H1 (cell line): Measurements from ENCODE around the gene DSCAM.

Experiments used
- CEBPB ChIP-seq: IDR thresholded peaks from 2 replicates; pipeline ENCODE4 v1.6.1; 2012; ENCODE audit warnings: low read depth, low read length
- EP300 ChIP-seq, 2 experiments: IDR thresholded peaks; 1 replicate in 1 of 2; 2 replicates in 1 of 2; pipeline ENCODE4 v1.6.1; 2011 to 2012; ENCODE audit warnings: low read depth in 2 of 2, low read length in 2 of 2, mild to moderate bottlenecking in 2 of 2, borderline replicate concordance in 1 of 2, inconsistent platforms in 1 of 2, moderate library complexity in 1 of 2
- GABPA ChIP-seq: IDR thresholded peaks from 2 replicates; pipeline ENCODE4 v1.6.1; 2011; ENCODE audit warnings: mild to moderate bottlenecking, low read length, moderate library complexity, borderline replicate concordance; ENCODE audit not compliant: insufficient read depth
- NRF1 ChIP-seq: IDR thresholded peaks from 2 replicates; pipeline ENCODE4 v1.6.1; 2011; ENCODE audit warnings: mild to moderate bottlenecking, low read depth, low read length, improper control_type of control experiment
- PHF8 ChIP-seq: fragments of 200-600 bp; sonication (generic); conservative IDR thresholded peaks from 2 replicates; pipeline ENCODE4 v1.7.1; 2012; ENCODE audit warnings: low read depth, mild to moderate bottlenecking, inconsistent platforms, low read length, moderate library complexity
- POLR2A ChIP-seq, 2 experiments: IDR thresholded peaks; 1 replicate in 1 of 2; 2 replicates in 1 of 2; pipeline ENCODE4 v1.6.1; 2011; ENCODE audit warnings: low read depth in 2 of 2, low read length in 2 of 2, mild to moderate bottlenecking in 2 of 2; ENCODE audit errors: control extremely low read depth in 1 of 2
- POLR2AphosphoS5 ChIP-seq: IDR thresholded peaks from 2 replicates; pipeline ENCODE4 v1.6.1; 2011; ENCODE audit warnings: low read depth, low read length
- RAD21 ChIP-seq, 2 experiments: IDR thresholded peaks in 1 of 2; conservative IDR thresholded peaks in 1 of 2; 2 replicates each; pipeline ENCODE4 v1.6.1; 2011; ENCODE audit warnings: low read depth in 2 of 2, low read length in 2 of 2, improper control_type of control experiment in 1 of 2, inconsistent platforms in 1 of 2, mild to moderate bottlenecking in 1 of 2, moderate library complexity in 1 of 2
- SIN3A ChIP-seq, 2 experiments: IDR thresholded peaks in 1 of 2; conservative IDR thresholded peaks in 1 of 2; 2 replicates each; pipeline ENCODE4 v1.6.1; 2011 to 2012; ENCODE audit warnings: low read length in 2 of 2, improper control_type of control experiment in 1 of 2, low read depth in 1 of 2, mild to moderate bottlenecking in 1 of 2
- SP4 ChIP-seq: IDR thresholded peaks from 2 replicates; pipeline ENCODE4 v1.6.1; 2012; ENCODE audit warnings: low read length, inconsistent platforms
- TBP ChIP-seq: IDR thresholded peaks from 2 replicates; pipeline ENCODE4 v1.6.1; 2011; ENCODE audit warnings: low read depth, low read length, improper control_type of control experiment
- TCF12 ChIP-seq: IDR thresholded peaks from 2 replicates; pipeline ENCODE4 v1.6.1; 2011; ENCODE audit warnings: low read depth, mild to moderate bottlenecking, low read length
- TF ChIP-seq, protein P1 (sequence below), 3 experiments: IDR thresholded peaks; 1 replicate in 2 of 3; 2 replicates in 1 of 3; pipeline versions ENCODE4 v1.5.1 to v1.6.1; 2011; ENCODE audit warnings: low read length in 3 of 3, mild to moderate bottlenecking in 3 of 3, inconsistent platforms in 2 of 3, low read depth in 1 of 3, moderate library complexity in 1 of 3; ENCODE audit not compliant: insufficient read depth in 1 of 3; ENCODE audit errors: control extremely low read depth in 1 of 3

DNA sequence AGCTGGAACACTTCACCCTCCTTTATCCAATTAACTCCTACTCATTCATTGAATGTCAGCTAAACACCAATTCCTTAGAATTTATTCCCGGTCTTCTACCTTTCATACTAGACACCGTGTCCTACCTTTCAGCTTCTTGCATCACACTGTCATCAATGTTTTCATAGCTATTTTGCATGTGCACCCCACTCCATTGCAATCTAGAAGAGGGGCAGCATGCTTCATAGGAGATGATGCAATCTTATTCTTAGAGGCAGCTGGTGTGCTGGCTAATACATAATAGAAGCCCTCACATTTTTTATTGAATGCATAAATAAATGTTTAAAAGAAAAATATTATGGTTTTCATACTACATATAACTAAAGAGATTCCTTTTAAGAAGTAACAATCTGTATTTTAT is 123.6 kb downstream of the DSCAM start:
- TF ChIP-seq CEBPB: no peak
- no peak for TF ChIP-seq GABPA
- TF ChIP-seq TCF12: no peak
- TF ChIP-seq POLR2A (IDR thresholded peaks at IDR 0.05; ENCODE audit: control extremely low read depth in 1 of 2, low read depth in 2 of 2, low read length in 2 of 2): no peak
- TF ChIP-seq, protein P1, sequence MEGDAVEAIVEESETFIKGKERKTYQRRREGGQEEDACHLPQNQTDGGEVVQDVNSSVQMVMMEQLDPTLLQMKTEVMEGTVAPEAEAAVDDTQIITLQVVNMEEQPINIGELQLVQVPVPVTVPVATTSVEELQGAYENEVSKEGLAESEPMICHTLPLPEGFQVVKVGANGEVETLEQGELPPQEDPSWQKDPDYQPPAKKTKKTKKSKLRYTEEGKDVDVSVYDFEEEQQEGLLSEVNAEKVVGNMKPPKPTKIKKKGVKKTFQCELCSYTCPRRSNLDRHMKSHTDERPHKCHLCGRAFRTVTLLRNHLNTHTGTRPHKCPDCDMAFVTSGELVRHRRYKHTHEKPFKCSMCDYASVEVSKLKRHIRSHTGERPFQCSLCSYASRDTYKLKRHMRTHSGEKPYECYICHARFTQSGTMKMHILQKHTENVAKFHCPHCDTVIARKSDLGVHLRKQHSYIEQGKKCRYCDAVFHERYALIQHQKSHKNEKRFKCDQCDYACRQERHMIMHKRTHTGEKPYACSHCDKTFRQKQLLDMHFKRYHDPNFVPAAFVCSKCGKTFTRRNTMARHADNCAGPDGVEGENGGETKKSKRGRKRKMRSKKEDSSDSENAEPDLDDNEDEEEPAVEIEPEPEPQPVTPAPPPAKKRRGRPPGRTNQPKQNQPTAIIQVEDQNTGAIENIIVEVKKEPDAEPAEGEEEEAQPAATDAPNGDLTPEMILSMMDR (IDR thresholded peaks at IDR 0.05; ENCODE audit: control extremely low read depth in 1 of 3, insufficient read depth in 1 of 3, low read depth in 1 of 3, low read length in 3 of 3): no peak
- TF ChIP-seq SP4: no peak
- no peak for TF ChIP-seq NRF1
- no peak for TF ChIP-seq EP300 (IDR thresholded peaks at IDR 0.05; ENCODE audit: borderline replicate concordance in 1 of 2, low read depth in 2 of 2, low read length in 2 of 2)
- TF ChIP-seq POLR2AphosphoS5: no peak
- no peak for TF ChIP-seq SIN3A (conservative IDR thresholded peaks at IDR 0.05 in 1 of 2, IDR thresholded peaks at IDR 0.05 in 1 of 2; ENCODE audit: low read depth in 1 of 2, low read length in 2 of 2)
- TF ChIP-seq PHF8: no peak
- TF ChIP-seq TBP: no peak
- no peak for TF ChIP-seq RAD21 (IDR thresholded peaks at IDR 0.05 in 1 of 2, conservative IDR thresholded peaks at IDR 0.05 in 1 of 2; ENCODE audit: low read depth in 2 of 2, low read length in 2 of 2)
